ENCODE measurements around the gene PAPOLA. TPM values are rescaled to one million over a fixed set of nuclear protein-coding genes. Genes with fewer than 3 reads are reported as not detected.

PAPOLA gene
- total and polyA plus RNA-seq, 2 experiments from 2014 or later = 198 to 237 TPM

GRCh38 chr14:96502621-96503305 is 581 bp downstream of the PAPOLA start:
- peaks cover 13% of the 10 kb centered on the region; the same call in 2 of the 3 replicates for H3K36me3 Mint-ChIP-seq (ENCODE audit: low read depth)
- Histone ChIP-seq H3F3A (replicated peaks; ENCODE audit: low read depth) (no peaks in the 10 kb centered on the region; the same call in 1 of the 2 replicates), H3K27me3 (ENCODE audit: insufficient read depth) (no peaks in the 10 kb centered on the region), H2AFZ (no peak overlapping the region), H3K79me2 (replicated peaks; ENCODE audit: insufficient read depth) (peaks cover 58% of the 10 kb centered on the region), H3K4me2 (peak overlapping the region; percentile 92), H3K36me3 (ENCODE audit: insufficient read depth) (no peaks in the 10 kb centered on the region), H3K9me2 (ENCODE audit: insufficient read depth) (no peaks in the 10 kb centered on the region), H3K27ac (ENCODE audit: low read depth) (peak overlapping the region; percentile 97), H4K20me1 (replicated peaks; ENCODE audit: insufficient read depth) (peaks cover 45% of the 10 kb centered on the region), H3K4me1 (ENCODE audit: insufficient read depth) (peaks cover 28% of the 10 kb centered on the region), H3K4me3 (peak overlapping the region; percentile 93)
- H3K4me3 Mint-ChIP-seq = peak overlapping the region; percentile 91
- ATAC-seq (peak; percentile 54), DNase-seq (ENCODE audit: low spot score) (peak; percentile 79)
- peaks cover 11% of the 10 kb centered on the region for H3K27me3 Mint-ChIP-seq (ENCODE audit: insufficient read depth, low read depth, poor library complexity)
- H3K27ac Mint-ChIP-seq = peak overlapping the region; percentile 99
- H3K4me1 Mint-ChIP-seq = peaks cover 31% of the 10 kb centered on the region
- H3K9me3 Mint-ChIP-seq = no peaks in the 10 kb centered on the region; the same call in 2 of the 3 replicates
- TF ChIP-seq ZNF331 (CRISPR knock-in tag; IDR thresholded peaks at IDR 0.05; ENCODE audit: low read depth) = no peak

- H3K4me3 Mint-ChIP-seq = peak overlapping the region; percentile 91
- peak overlapping the region; percentile 92 for H3K4me2 ChIP-seq
- no peak overlapping the region for H2AFZ ChIP-seq
- no peak for DNase-seq (ENCODE audit: low spot score)
- no peaks in the 10 kb centered on the region; the same call in 2 of the 3 replicates for H3K9me3 Mint-ChIP-seq
- peaks cover 28% of the 10 kb centered on the region for H3K4me1 ChIP-seq (ENCODE audit: insufficient read depth)
- peaks cover 49% of the 10 kb centered on the region for H4K20me1 ChIP-seq (replicated peaks; ENCODE audit: insufficient read depth)
- no peaks in the 10 kb centered on the region for H3K9me2 ChIP-seq (ENCODE audit: insufficient read depth)
- H3K79me2 ChIP-seq (replicated peaks; ENCODE audit: insufficient read depth) = peaks cover 63% of the 10 kb centered on the region
- H3K4me1 Mint-ChIP-seq = peaks cover 31% of the 10 kb centered on the region
- peak overlapping the region; percentile 97 for H3K27ac ChIP-seq (ENCODE audit: low read depth)
- H3F3A ChIP-seq (replicated peaks; ENCODE audit: low read depth) = no peaks in the 10 kb centered on the region; the same call in 1 of the 2 replicates
- peaks cover 13% of the 10 kb centered on the region; the same call in 2 of the 3 replicates for H3K36me3 Mint-ChIP-seq (ENCODE audit: low read depth)
- H3K27me3 ChIP-seq (ENCODE audit: insufficient read depth) = no peaks in the 10 kb centered on the region
- no peak for ATAC-seq
- peak overlapping the region; percentile 93 for H3K4me3 ChIP-seq
- H3K27ac Mint-ChIP-seq = peak overlapping the region; percentile 99
- H3K27me3 Mint-ChIP-seq (ENCODE audit: insufficient read depth, low read depth, poor library complexity) = peaks cover 11% of the 10 kb centered on the region
- H3K36me3 ChIP-seq (ENCODE audit: insufficient read depth) = no peaks in the 10 kb centered on the region
- TF ChIP-seq ZNF462 (CRISPR knock-in tag; IDR thresholded peaks at IDR 0.05) = no peak
- no peak for TF ChIP-seq POLR2AphosphoS5 (IDR thresholded peaks at IDR 0.05; ENCODE audit: low read depth)
- no peak for TF ChIP-seq ZNF331 (CRISPR knock-in tag; IDR thresholded peaks at IDR 0.05; ENCODE audit: low read depth)
- TF ChIP-seq REST (IDR thresholded peaks at IDR 0.05; ENCODE audit: unreplicated experiment) = no peak
- TF ChIP-seq STAT1 (IDR thresholded peaks at IDR 0.05; ENCODE audit: unreplicated experiment) = no peak
- TF ChIP-seq EZH2 (IDR thresholded peaks at IDR 0.05; ENCODE audit: low read depth, unreplicated experiment) = no peak
- no peak for TF ChIP-seq JUNB (IDR thresholded peaks at IDR 0.05; ENCODE audit: unreplicated experiment)
- no peak for TF ChIP-seq CTCF (conservative IDR thresholded peaks at IDR 0.05; ENCODE audit: low read depth in 2 of 2)
These were observed 1.1 kb downstream of the PAPOLA start for GRCh38 chr14:96503306-96503679.

Measured in GM23338 (cell line).